ENCODE measurements around the gene ANKRD44. TPM values are rescaled to one million over a fixed set of nuclear protein-coding genes. Genes with fewer than 3 reads are reported as not detected.
A peak's percentile ranks its signal among the peaks of the same experiment; 100 is the strongest.
"Not testable (repeated sequence)": the region's sequence is repeated elsewhere in the genome, so short reads cannot be mapped to it uniquely, and the experiment has no call there.

ANKRD44 gene
- total RNA-seq, 1 experiment from 2014 or later = 34.6 TPM

- in situ Hi-C loops (cut with HindIII; ENCODE audit: low pct_unique_long_range_greater_than_20kb, low sequenced_read_pairs) = no loop called here
These were observed 232.0 kb downstream of the ANKRD44 start for GRCh38 chr2:197078535-197078934.

DNA sequence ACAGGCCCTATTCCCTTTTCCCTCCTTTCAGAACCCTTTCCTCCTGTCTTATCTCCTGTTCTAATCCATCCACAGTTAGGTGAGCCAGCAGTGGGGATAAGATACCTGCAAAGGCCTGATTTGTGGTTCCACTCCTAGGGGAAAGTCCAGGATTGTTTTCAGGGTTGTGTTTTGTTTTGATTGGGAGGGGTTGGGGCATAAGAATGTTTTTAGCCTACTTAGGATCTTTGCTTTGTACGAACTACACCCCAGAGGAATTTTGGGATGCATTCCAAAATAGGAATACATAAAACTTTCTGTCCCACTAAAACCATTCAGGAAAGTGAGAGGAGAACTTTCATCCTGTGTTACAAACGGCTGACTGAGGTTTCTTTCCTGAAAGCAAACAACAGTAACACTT lies 233.2 kb downstream of the ANKRD44 start:
- DNase-seq (ENCODE audit: low read depth, low spot score) = no peak
- in situ Hi-C loops (cut with HindIII; ENCODE audit: low pct_unique_long_range_greater_than_20kb, low sequenced_read_pairs) = no loop called here

More at GRCh38 chr2:197078535-197078934, 232.0 kb downstream of the ANKRD44 start:
- peak; percentile 10 for DNase-seq (ENCODE audit: low read depth, low spot score)

- DNase-seq (ENCODE audit: low read depth, low spot score) = no peak
- in situ Hi-C loops (cut with HindIII; ENCODE audit: low pct_unique_long_range_greater_than_20kb, low sequenced_read_pairs) = no loop called here
These were observed 233.9 kb downstream of the ANKRD44 start for GRCh38 chr2:197076652-197077051.

- in situ Hi-C loops (cut with HindIII; ENCODE audit: low pct_unique_long_range_greater_than_20kb, low sequenced_read_pairs) = no loop called here
- peak; percentile 43 for DNase-seq (ENCODE audit: low read depth, low spot score)
These were observed 234.7 kb downstream of the ANKRD44 start for GRCh38 chr2:197075754-197076337.

GRCh38 chr2:197075281-197075680 lies 235.3 kb downstream of the ANKRD44 start:
- in situ Hi-C loops (cut with HindIII; ENCODE audit: low pct_unique_long_range_greater_than_20kb, low sequenced_read_pairs) = no loop called here
- no peak for DNase-seq (ENCODE audit: low read depth, low spot score)

DNA sequence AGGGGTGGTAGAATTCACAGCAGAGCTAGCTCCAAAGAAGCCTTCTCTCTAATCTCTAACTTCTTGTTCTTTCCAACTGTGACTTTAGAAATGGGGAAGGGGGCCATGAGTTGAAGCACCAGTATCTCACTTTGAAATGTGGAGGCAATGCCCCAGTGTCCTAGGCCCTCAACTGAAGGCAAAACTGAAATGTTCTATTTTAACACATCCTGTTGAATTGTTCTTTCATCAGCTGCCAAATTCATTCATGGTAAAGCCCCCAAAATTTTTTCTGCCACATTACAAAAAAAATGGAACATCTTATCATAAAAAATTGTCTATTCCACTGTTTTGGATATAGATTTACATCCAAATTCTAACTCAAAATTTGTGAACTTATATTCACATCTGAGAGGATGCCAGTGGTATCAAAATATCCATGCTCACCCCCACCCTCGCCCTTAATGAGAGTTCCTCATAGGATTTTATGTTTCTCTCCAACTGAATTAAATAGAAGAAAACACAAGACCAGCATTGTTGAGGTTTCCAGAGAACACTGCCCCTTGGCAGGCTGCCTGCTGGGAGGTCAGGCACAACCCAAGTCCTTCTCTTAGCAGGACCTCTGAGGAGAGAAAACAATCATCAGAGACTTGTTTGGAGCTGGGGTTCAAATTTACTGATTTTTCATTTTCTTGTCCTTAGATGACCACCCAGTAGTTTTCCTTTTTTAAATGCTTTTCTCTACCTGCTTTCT lies 236.7 kb downstream of the ANKRD44 start:
- in situ Hi-C loops (cut with HindIII; ENCODE audit: low pct_unique_long_range_greater_than_20kb, low sequenced_read_pairs) = no loop called here
- DNase-seq (ENCODE audit: low read depth, low spot score) = peak; percentile 56

DNA sequence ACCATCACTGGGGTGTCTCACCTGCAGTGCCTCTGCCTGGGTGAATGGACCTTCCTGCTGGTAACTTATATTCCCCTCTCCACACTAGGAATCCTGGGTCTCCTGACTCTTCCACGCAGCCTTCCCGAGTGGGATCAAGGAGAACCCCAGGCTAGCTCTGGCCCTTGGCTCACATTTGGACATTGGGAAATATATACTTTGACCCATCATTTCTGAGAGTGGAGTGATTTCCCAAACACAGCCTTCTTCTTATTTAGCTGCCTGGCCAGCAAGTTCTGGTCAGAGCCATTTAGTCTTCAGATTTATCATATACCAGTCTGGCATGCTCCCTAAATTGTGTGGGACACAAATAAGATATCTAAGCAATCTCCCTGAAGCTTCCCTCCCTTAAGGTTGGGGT lies 237.3 kb downstream of the ANKRD44 start:
- DNase-seq (ENCODE audit: low read depth, low spot score) = no peak
- in situ Hi-C loops (cut with HindIII; ENCODE audit: low pct_unique_long_range_greater_than_20kb, low sequenced_read_pairs) = no loop called here

DNA sequence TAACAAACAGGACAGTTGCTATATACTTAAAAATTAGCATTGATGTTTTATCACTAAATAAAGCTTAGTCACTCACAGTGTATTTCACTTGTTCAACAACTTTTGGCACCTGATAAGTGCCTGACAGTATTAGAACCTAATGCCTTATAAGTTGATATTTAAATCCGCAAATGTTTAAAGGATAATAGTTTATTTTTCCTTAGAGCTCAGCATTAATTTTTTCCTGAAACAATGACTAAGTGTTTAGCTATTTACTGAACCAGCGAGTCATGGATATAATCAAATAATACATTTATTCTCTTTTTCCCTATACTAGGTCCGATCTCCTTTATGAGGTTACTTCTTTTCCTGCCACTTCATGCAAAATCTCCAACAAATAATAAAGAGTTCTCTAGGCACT lies 238.0 kb downstream of the ANKRD44 start:
- no peak for DNase-seq (ENCODE audit: low read depth, low spot score)
- in situ Hi-C loops (cut with HindIII; ENCODE audit: low pct_unique_long_range_greater_than_20kb, low sequenced_read_pairs) = no loop called here

- in situ Hi-C loops (cut with HindIII; ENCODE audit: low pct_unique_long_range_greater_than_20kb, low sequenced_read_pairs) = no loop called here
- no peak for DNase-seq (ENCODE audit: low read depth, low spot score)
These were observed 238.7 kb downstream of the ANKRD44 start for GRCh38 chr2:197071790-197072436.

GRCh38 chr2:197071213-197071612 lies 239.4 kb downstream of the ANKRD44 start:
- no peak for DNase-seq (ENCODE audit: low read depth, low spot score)
- in situ Hi-C loops (cut with HindIII; ENCODE audit: low pct_unique_long_range_greater_than_20kb, low sequenced_read_pairs) = no loop called here

GRCh38 chr2:197069958-197070357 lies 240.6 kb downstream of the ANKRD44 start:
- DNase-seq (ENCODE audit: low read depth, low spot score) = no peak
- in situ Hi-C loops (cut with HindIII; ENCODE audit: low pct_unique_long_range_greater_than_20kb, low sequenced_read_pairs) = no loop called here

DNA sequence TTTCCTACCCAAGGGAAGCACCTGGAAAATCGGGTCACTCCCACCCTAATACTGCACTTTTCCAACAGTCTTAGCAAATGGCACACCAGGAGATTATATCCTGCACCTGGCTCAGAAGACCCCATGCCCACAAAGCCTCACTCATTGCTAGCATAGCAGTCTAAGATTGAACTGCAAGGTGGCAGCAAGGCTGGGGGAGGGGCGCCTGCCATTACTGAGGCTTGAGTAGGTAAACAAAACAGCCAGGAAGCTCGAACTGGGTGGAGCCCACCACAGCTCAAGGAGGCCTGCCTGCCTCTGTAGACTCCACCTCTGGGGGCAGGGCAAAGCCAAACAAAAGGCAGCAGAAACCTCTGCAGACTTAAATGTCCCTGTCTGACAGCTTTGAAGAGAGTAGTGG lies 248.0 kb downstream of the ANKRD44 start:
- in situ Hi-C loops (cut with HindIII; ENCODE audit: low pct_unique_long_range_greater_than_20kb, low sequenced_read_pairs) = not testable (repeated sequence)

GRCh38 chr2:197059477-197059876 lies 251.1 kb downstream of the ANKRD44 start:
- in situ Hi-C loops (cut with HindIII; ENCODE audit: low pct_unique_long_range_greater_than_20kb, low sequenced_read_pairs) = no loop called here
- no peak for DNase-seq (ENCODE audit: low read depth, low spot score)

More for the DNA sequence above, 248.0 kb downstream of the ANKRD44 start:
- not testable (repeated sequence) for DNase-seq (ENCODE audit: low read depth, low spot score)

GRCh38 chr2:197058777-197059300 lies 251.7 kb downstream of the ANKRD44 start:
- no peak for DNase-seq (ENCODE audit: low read depth, low spot score)
- in situ Hi-C loops (cut with HindIII; ENCODE audit: low pct_unique_long_range_greater_than_20kb, low sequenced_read_pairs) = no loop called here

DNA sequence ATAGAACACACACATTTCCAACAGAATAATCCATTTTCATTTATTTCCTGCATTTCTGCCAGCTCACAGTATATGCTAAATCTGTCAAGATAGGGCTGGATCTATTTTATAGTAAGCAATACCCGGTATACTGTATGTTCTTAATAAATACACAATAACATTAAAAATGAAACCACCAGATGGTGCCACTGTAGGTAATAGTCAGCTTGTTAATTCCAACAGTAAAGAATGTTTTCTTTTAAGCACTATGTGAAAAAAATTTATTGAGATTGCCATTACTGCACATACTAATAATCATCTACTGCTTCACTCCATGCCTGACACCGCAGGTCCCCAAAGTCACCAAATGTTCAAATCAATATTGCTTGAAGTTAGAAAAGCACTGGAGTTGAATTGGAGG lies 252.6 kb downstream of the ANKRD44 start:
- in situ Hi-C loops (cut with HindIII; ENCODE audit: low pct_unique_long_range_greater_than_20kb, low sequenced_read_pairs) = no loop called here
- no peak for DNase-seq (ENCODE audit: low read depth, low spot score)

DNA sequence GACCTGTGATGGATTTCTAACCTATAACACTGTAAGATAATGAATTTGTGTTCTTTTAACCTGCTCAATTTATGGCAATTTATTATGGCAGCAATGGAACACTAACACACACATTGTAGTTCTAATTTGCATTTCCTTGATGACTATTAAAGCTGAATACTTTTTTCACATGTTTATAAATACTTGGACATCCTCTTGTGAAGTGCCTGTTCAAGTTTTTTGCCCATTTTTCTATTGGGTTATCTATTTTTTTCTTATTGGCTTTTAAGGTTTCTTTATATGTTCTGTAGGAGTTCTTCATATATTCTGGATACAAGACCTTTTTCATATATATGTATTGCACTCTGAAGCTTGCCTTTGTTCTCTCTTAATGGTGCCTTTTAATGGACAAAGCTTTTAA lies 255.5 kb downstream of the ANKRD44 start:
- in situ Hi-C loops (cut with HindIII; ENCODE audit: low pct_unique_long_range_greater_than_20kb, low sequenced_read_pairs) = no loop called here
- DNase-seq (ENCODE audit: low read depth, low spot score) = no peak

DNA sequence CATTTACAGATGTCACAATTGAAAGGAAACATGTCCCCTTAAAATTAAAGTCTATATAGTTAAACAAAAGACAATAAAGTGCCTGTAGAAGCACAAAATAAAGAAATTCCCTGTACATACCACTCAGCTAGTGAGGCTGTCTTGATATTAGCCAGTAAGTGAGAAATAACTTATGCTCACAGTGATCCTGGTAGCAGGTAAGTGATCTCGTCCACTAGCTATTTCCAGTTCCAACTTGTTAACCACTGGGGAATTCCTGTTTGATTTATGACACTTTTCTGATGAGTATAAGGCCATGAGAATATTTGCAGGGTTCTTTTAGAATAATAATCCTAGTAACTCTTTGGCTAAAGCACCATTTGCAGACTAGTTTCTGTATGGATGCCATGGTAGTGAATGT lies 256.1 kb downstream of the ANKRD44 start:
- DNase-seq (ENCODE audit: low read depth, low spot score) = no peak
- in situ Hi-C loops (cut with HindIII; ENCODE audit: low pct_unique_long_range_greater_than_20kb, low sequenced_read_pairs) = no loop called here

DNA sequence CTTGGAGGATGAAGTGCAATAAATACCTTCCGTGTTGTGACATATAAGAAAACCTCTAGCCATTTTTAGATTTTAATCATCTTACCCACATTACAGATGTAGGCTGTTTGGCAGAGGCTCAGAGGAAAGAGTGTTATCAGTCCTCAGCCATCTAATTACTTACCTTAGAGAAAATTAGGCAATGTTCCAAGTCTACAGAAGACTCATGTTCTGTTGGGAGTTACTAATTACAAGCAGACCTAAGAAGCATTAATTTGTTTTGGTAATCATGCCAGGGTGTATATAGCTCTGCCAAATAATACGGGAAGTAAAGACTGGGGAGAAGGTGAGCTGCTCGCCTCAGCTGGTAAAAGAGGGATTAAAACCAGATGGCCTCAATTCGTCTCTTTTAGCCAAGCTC lies 258.2 kb downstream of the ANKRD44 start:
- in situ Hi-C loops (cut with HindIII; ENCODE audit: low pct_unique_long_range_greater_than_20kb, low sequenced_read_pairs) = no loop called here
- no peak for DNase-seq (ENCODE audit: low read depth, low spot score)

DNA sequence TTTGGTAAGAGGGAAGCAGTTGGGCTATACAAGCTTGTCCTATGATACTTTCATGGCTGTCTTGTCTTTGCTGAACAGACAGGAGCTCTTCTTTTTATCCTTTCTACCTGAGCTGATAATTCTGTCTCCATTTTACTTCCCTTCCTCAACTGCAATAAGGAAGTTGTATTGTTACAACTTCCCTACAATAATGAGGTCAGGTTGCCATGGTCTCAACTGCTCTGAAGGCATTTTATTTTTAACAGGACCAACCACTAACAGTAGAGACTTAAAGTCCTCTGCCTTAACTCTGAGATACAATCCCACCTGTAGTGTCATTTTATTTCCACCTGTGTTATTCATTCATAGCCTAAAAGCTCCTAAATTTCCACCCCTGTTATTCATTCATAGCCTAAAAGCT lies 265.5 kb downstream of the ANKRD44 start:
- in situ Hi-C loops (cut with HindIII; ENCODE audit: low pct_unique_long_range_greater_than_20kb, low sequenced_read_pairs) = no loop called here
- no peak for DNase-seq (ENCODE audit: low read depth, low spot score)

Data from SK-MEL-5 (cell line).